ENCODE measurements around the gene TMEM259. TPM values are rescaled to one million over a fixed set of nuclear protein-coding genes. Genes with fewer than 3 reads are reported as not detected.
A peak's percentile ranks its signal among the peaks of the same experiment; 100 is the strongest.

TMEM259 gene
- total and polyA plus RNA-seq, 2 of the 8 experiments (the other 6 are each of a cell fraction or from before 2014, with no cell fraction given) = 140 to 243 TPM

DNA sequence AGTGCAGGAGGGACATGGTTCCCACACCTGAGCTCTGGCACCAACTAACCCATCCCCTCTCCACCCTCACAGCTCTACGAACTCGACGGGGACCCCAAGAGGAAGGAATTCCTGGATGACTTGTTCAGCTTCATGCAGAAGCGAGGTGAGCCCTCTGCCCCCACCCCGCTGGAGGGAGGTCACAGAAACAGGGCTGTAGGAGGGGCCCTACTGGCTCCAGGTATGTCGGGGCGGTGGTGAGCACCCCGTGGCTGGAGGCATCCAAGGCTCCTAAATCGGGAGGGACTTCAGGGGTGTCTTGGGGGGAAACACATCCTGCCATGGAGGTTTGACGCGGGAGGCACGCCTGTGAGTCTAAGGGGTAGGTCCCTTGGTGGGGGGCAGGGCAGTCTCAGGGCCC lies 60.9 kb downstream of the TMEM259 start (continued):
- TF ChIP-seq, protein P1, sequence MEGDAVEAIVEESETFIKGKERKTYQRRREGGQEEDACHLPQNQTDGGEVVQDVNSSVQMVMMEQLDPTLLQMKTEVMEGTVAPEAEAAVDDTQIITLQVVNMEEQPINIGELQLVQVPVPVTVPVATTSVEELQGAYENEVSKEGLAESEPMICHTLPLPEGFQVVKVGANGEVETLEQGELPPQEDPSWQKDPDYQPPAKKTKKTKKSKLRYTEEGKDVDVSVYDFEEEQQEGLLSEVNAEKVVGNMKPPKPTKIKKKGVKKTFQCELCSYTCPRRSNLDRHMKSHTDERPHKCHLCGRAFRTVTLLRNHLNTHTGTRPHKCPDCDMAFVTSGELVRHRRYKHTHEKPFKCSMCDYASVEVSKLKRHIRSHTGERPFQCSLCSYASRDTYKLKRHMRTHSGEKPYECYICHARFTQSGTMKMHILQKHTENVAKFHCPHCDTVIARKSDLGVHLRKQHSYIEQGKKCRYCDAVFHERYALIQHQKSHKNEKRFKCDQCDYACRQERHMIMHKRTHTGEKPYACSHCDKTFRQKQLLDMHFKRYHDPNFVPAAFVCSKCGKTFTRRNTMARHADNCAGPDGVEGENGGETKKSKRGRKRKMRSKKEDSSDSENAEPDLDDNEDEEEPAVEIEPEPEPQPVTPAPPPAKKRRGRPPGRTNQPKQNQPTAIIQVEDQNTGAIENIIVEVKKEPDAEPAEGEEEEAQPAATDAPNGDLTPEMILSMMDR (IDR thresholded peaks at IDR 0.05; ENCODE audit: control extremely low read depth in 1 of 3, insufficient read depth in 1 of 3, low read depth in 1 of 3, low read length in 3 of 3) = peak; percentile 41 to 67 (median 49)
- TF ChIP-seq FOSL1 (IDR thresholded peaks at IDR 0.05; ENCODE audit: insufficient read depth, low read depth, low read length) (no peak), RFX5 (IDR thresholded peaks at IDR 0.05; ENCODE audit: borderline replicate concordance, low read depth, low read length) (no peak), KDM1A (IDR thresholded peaks at IDR 0.05; ENCODE audit: borderline replicate concordance, low read length) (peak; percentile 76; the same call in 1 of the 2 replicates), GABPA (IDR thresholded peaks at IDR 0.05; ENCODE audit: borderline replicate concordance, insufficient read depth, low read length) (no peak; the same call in 1 of the 2 replicates), POLR2AphosphoS5 (IDR thresholded peaks at IDR 0.05; ENCODE audit: low read depth, low read length) (no peak), CREB1 (IDR thresholded peaks at IDR 0.05) (0 out of 2 replicates have a peak, but pooled peaks have one; percentile 44), RNF2 (IDR thresholded peaks at IDR 0.05; ENCODE audit: borderline replicate concordance, low read depth, low read length, missing control alignments, poor library complexity, severe bottlenecking) (no peak), EGR1 (IDR thresholded peaks at IDR 0.05; ENCODE audit: borderline replicate concordance, low read depth, low read length) (no peak)

Small RNA genes within 50 kb of the gene (small RNA-seq; reads per million reads assigned to genes)
- 0.69 reads per million for gene RNU6-2 (ENCODE audit: insufficient read depth)

Other genes starting within 250 kb of the TMEM259 start
- 873 and 888 TPM in 2 replicates for gene PTBP1, start 223.7 kb downstream of the TMEM259 start, total RNA-seq (2021; fragmentation: NEBNext Ultra II Directional; extraction: Animal tissue kit (Norgen Biotek cat#: 25700))
- gene PTBP1, start 223.7 kb downstream of the TMEM259 start, polyA plus RNA-seq (2011; rRNA removed) = 528 and 645 TPM in 2 replicates
- 66.2 and 71.7 TPM in 2 replicates for gene PLPPR3, start 199.2 kb downstream of the TMEM259 start, total RNA-seq (2021; fragmentation: NEBNext Ultra II Directional; extraction: Animal tissue kit (Norgen Biotek cat#: 25700))
- 76.4 and 109 TPM in 2 replicates for gene PLPPR3, start 199.2 kb downstream of the TMEM259 start, polyA plus RNA-seq (2011; rRNA removed)
- 0.80 and 1.7 TPM in 2 replicates for gene AZU1, start 193.3 kb downstream of the TMEM259 start, total RNA-seq (2021; fragmentation: NEBNext Ultra II Directional; extraction: Animal tissue kit (Norgen Biotek cat#: 25700))
- gene AZU1, start 193.3 kb downstream of the TMEM259 start, polyA plus RNA-seq (2011; rRNA removed) = 1.3 and 2.7 TPM in 2 replicates
- gene PRTN3, start 180.1 kb downstream of the TMEM259 start, total RNA-seq (2021; fragmentation: NEBNext Ultra II Directional; extraction: Animal tissue kit (Norgen Biotek cat#: 25700)) = 0.39 and 0.42 TPM in 2 replicates
- gene PRTN3, start 180.1 kb downstream of the TMEM259 start, polyA plus RNA-seq (2011; rRNA removed) = 2.1 and 3.1 TPM in 2 replicates
- not detected in 2 replicates for gene ELANE, start 168.8 kb downstream of the TMEM259 start, total RNA-seq (2021; fragmentation: NEBNext Ultra II Directional; extraction: Animal tissue kit (Norgen Biotek cat#: 25700))
- not detected in 2 replicates for gene ELANE, start 168.8 kb downstream of the TMEM259 start, polyA plus RNA-seq (2011; rRNA removed)
- gene CFD, start 161.5 kb downstream of the TMEM259 start, total RNA-seq (2021; fragmentation: NEBNext Ultra II Directional; extraction: Animal tissue kit (Norgen Biotek cat#: 25700)) = 1.7 TPM in 2 replicates
- gene CFD, start 161.5 kb downstream of the TMEM259 start, polyA plus RNA-seq (2011; rRNA removed) = 2.8 and 4.6 TPM in 2 replicates
- gene MED16, start 127.9 kb downstream of the TMEM259 start, total RNA-seq (2021; fragmentation: NEBNext Ultra II Directional; extraction: Animal tissue kit (Norgen Biotek cat#: 25700)) = 51.0 and 55.9 TPM in 2 replicates
- 67.2 and 134 TPM in 2 replicates for gene MED16, start 127.9 kb downstream of the TMEM259 start, polyA plus RNA-seq (2011; rRNA removed)
- not detected in 2 replicates for gene RNU6-9, start 127.6 kb downstream of the TMEM259 start, total RNA-seq (2021; fragmentation: NEBNext Ultra II Directional; extraction: Animal tissue kit (Norgen Biotek cat#: 25700))
- not detected in 2 replicates for gene RNU6-9, start 127.6 kb downstream of the TMEM259 start, polyA plus RNA-seq (2011; rRNA removed)
- gene R3HDM4, start 107.9 kb downstream of the TMEM259 start, total RNA-seq (2021; fragmentation: NEBNext Ultra II Directional; extraction: Animal tissue kit (Norgen Biotek cat#: 25700)) = 76.1 and 76.8 TPM in 2 replicates
- gene R3HDM4, start 107.9 kb downstream of the TMEM259 start, polyA plus RNA-seq (2011; rRNA removed) = 102 and 151 TPM in 2 replicates
- 2.3 and 2.6 TPM in 2 replicates for gene KISS1R, start 103.8 kb downstream of the TMEM259 start, total RNA-seq (2021; fragmentation: NEBNext Ultra II Directional; extraction: Animal tissue kit (Norgen Biotek cat#: 25700))
- 2.7 and 5.1 TPM in 2 replicates for gene KISS1R, start 103.8 kb downstream of the TMEM259 start, polyA plus RNA-seq (2011; rRNA removed)
- gene ARID3A, start 95.1 kb downstream of the TMEM259 start, total RNA-seq (2021; fragmentation: NEBNext Ultra II Directional; extraction: Animal tissue kit (Norgen Biotek cat#: 25700)) = 77.4 and 78.4 TPM in 2 replicates
- gene ARID3A, start 95.1 kb downstream of the TMEM259 start, polyA plus RNA-seq (2011; rRNA removed) = 40.5 and 59.3 TPM in 2 replicates
- 87.7 and 90.1 TPM in 2 replicates for gene WDR18, start 36.8 kb downstream of the TMEM259 start, total RNA-seq (2021; fragmentation: NEBNext Ultra II Directional; extraction: Animal tissue kit (Norgen Biotek cat#: 25700))
- 177 and 264 TPM in 2 replicates for gene WDR18, start 36.8 kb downstream of the TMEM259 start, polyA plus RNA-seq (2011; rRNA removed)
- gene GRIN3B, start 20.7 kb downstream of the TMEM259 start, total RNA-seq (2021; fragmentation: NEBNext Ultra II Directional; extraction: Animal tissue kit (Norgen Biotek cat#: 25700)) = 0.45 and 0.63 TPM in 2 replicates
- gene GRIN3B, start 20.7 kb downstream of the TMEM259 start, polyA plus RNA-seq (2011; rRNA removed) = 1.0 and 2.0 TPM in 2 replicates
- gene RNU6-2, start 399 bp upstream of the TMEM259 start, total RNA-seq (2021; fragmentation: NEBNext Ultra II Directional; extraction: Animal tissue kit (Norgen Biotek cat#: 25700)) = not detected in 2 replicates
- not detected in 2 replicates for gene RNU6-2, start 399 bp upstream of the TMEM259 start, polyA plus RNA-seq (2011; rRNA removed)
- 522 and 551 TPM in 2 replicates for gene CNN2, start 5.5 kb upstream of the TMEM259 start, total RNA-seq (2021; fragmentation: NEBNext Ultra II Directional; extraction: Animal tissue kit (Norgen Biotek cat#: 25700))
- 189 and 349 TPM in 2 replicates for gene CNN2, start 5.5 kb upstream of the TMEM259 start, polyA plus RNA-seq (2011; rRNA removed)
- gene ABCA7, start 19.0 kb upstream of the TMEM259 start, total RNA-seq (2021; fragmentation: NEBNext Ultra II Directional; extraction: Animal tissue kit (Norgen Biotek cat#: 25700)) = 25.6 and 29.7 TPM in 2 replicates
- gene ABCA7, start 19.0 kb upstream of the TMEM259 start, polyA plus RNA-seq (2011; rRNA removed) = 10.4 and 17.4 TPM in 2 replicates
- 41.8 and 43.6 TPM in 2 replicates for gene ARHGAP45, start 46.0 kb upstream of the TMEM259 start, total RNA-seq (2021; fragmentation: NEBNext Ultra II Directional; extraction: Animal tissue kit (Norgen Biotek cat#: 25700))
- 31.4 and 40.2 TPM in 2 replicates for gene ARHGAP45, start 46.0 kb upstream of the TMEM259 start, polyA plus RNA-seq (2011; rRNA removed)
- 274 and 281 TPM in 2 replicates for gene POLR2E, start 74.3 kb upstream of the TMEM259 start, total RNA-seq (2021; fragmentation: NEBNext Ultra II Directional; extraction: Animal tissue kit (Norgen Biotek cat#: 25700))
- gene POLR2E, start 74.3 kb upstream of the TMEM259 start, polyA plus RNA-seq (2011; rRNA removed) = 381 and 483 TPM in 2 replicates
- 342 and 355 TPM in 2 replicates for gene GPX4, start 82.9 kb upstream of the TMEM259 start, total RNA-seq (2021; fragmentation: NEBNext Ultra II Directional; extraction: Animal tissue kit (Norgen Biotek cat#: 25700))
- 693 and 947 TPM in 2 replicates for gene GPX4, start 82.9 kb upstream of the TMEM259 start, polyA plus RNA-seq (2011; rRNA removed)
- gene SBNO2, start 153.1 kb upstream of the TMEM259 start, total RNA-seq (2021; fragmentation: NEBNext Ultra II Directional; extraction: Animal tissue kit (Norgen Biotek cat#: 25700)) = 31.4 and 37.4 TPM in 2 replicates
- 12.2 and 21.3 TPM in 2 replicates for gene SBNO2, start 153.1 kb upstream of the TMEM259 start, polyA plus RNA-seq (2011; rRNA removed)
- gene STK11, start 184.7 kb upstream of the TMEM259 start, total RNA-seq (2021; fragmentation: NEBNext Ultra II Directional; extraction: Animal tissue kit (Norgen Biotek cat#: 25700)) = 70.7 and 75.2 TPM in 2 replicates
- gene STK11, start 184.7 kb upstream of the TMEM259 start, polyA plus RNA-seq (2011; rRNA removed) = 45.3 and 71.0 TPM in 2 replicates
- 14.7 and 18.0 TPM in 2 replicates for gene CBARP, start 216.9 kb upstream of the TMEM259 start, total RNA-seq (2021; fragmentation: NEBNext Ultra II Directional; extraction: Animal tissue kit (Norgen Biotek cat#: 25700))
- gene CBARP, start 216.9 kb upstream of the TMEM259 start, polyA plus RNA-seq (2011; rRNA removed) = 4.9 and 11.6 TPM in 2 replicates
- gene ATP5F1D, start 220.6 kb upstream of the TMEM259 start, total RNA-seq (2021; fragmentation: NEBNext Ultra II Directional; extraction: Animal tissue kit (Norgen Biotek cat#: 25700)) = 174 and 182 TPM in 2 replicates
- gene ATP5F1D, start 220.6 kb upstream of the TMEM259 start, polyA plus RNA-seq (2011; rRNA removed) = 249 and 338 TPM in 2 replicates
- 159 and 166 TPM in 2 replicates for gene MIDN, start 227.5 kb upstream of the TMEM259 start, total RNA-seq (2021; fragmentation: NEBNext Ultra II Directional; extraction: Animal tissue kit (Norgen Biotek cat#: 25700))
- gene MIDN, start 227.5 kb upstream of the TMEM259 start, polyA plus RNA-seq (2011; rRNA removed) = 39.8 and 86.0 TPM in 2 replicates
- 175 TPM in 2 replicates for gene CIRBP, start 248.2 kb upstream of the TMEM259 start, total RNA-seq (2021; fragmentation: NEBNext Ultra II Directional; extraction: Animal tissue kit (Norgen Biotek cat#: 25700))
- gene CIRBP, start 248.2 kb upstream of the TMEM259 start, polyA plus RNA-seq (2011; rRNA removed) = 199 and 331 TPM in 2 replicates

Measured in H1 (cell line).